ENCODE results near the gene DNAH1.

DNA sequence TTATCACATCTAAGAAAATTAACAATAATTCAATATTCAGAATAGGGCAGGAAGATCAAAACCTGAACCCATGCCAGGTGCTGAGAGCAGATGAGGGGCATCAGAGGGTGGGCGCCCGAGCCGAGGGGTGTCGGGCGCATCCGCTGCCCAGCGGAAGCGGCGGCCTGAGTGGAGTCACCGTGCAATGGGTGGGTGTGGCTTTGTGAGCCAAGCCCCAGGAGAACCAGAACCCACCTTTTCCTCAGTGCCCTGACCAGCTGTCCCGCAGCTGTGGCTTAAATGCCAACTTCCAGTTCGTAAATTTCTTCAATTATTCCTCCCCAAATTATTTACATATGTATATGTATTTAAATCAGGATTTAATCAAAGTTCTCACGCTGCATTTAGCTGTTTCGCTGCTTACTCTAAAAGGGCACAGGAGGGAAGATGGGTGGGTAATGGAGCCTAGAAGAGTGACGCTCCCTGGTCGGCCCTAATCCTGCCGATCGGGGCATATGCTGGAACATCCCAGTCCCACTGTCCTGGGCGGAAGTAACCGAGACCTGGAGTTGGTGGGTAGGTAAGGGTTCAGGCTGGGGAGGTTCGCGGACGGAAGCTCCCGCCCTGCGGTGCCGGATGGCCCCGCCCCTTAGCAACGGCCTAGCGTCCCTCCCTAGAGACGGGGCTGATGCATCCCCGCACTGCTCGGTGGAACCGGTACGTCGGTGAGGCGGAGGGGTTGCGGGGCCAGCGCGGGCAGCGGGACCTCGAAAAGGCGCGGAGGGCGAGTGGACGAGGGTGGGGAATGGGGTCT, 1.3 kb downstream of the DNAH1 start:
- TF ChIP-seq ZNF33A (CRISPR knock-in tag; IDR thresholded peaks at IDR 0.05; ENCODE audit: borderline replicate concordance) (no peak), ZNF792 (CRISPR knock-in tag; IDR thresholded peaks at IDR 0.05) (no peak), CHCHD3 (CRISPR knock-in tag; IDR thresholded peaks at IDR 0.05) (no peak)
